SU-DHL-6 (cell line): ENCODE measurements around the gene LSS.

ENCODE experiments used
- CTCF ChIP-seq: fragments of 200-600 bp; sonication (generic); IDR thresholded peaks from one replicate; pipeline ENCODE4 v1.5.1; 2017; ENCODE audit warnings: antibody characterized with exemption, mild to moderate bottlenecking, low read length, moderate library complexity; ENCODE audit not compliant: insufficient read depth, poor library complexity, severe bottlenecking
- EZH2phosphoT487 ChIP-seq: fragments of 200-600 bp; sonication (generic), shearing (Covaris generic); conservative IDR thresholded peaks from 2 replicates; pipeline ENCODE4 v1.6.1; 2018; ENCODE audit warnings: mild to moderate bottlenecking, antibody characterized with exemption, low read length, moderate library complexity, mixed read lengths

- TF ChIP-seq CTCF = no peak
- no peak for TF ChIP-seq EZH2phosphoT487
Observed at GRCh38 chr21:46245213-46245915, 16.8 kb upstream of the LSS start.
